HCT116 (cell line): Measurements from ENCODE around the gene RNF32. TPM values are rescaled to one million over a fixed set of nuclear protein-coding genes. Genes with fewer than 3 reads are reported as not detected.

ENCODE experiments used
- ATAC-seq: fragments of 200-7000 bp; cut with Tn5 transposase; 2 replicates; pipeline ENCODE4 v1.9.1; 2020; ENCODE audit warnings: mild to moderate bottlenecking, moderate library complexity
- BruUV-seq: library from RNA; stranded (reverse); fragments of 400-500 nt; replicated peaks from 2 replicates; lab custom pipeline; 2021; lab: Mats Ljungman, UMichigan
- CTCF ChIA-PET: fragments of 300-600 bp; sonication (Branson Sonifier 250); formaldehyde crosslinking; loops from one replicate; lab custom pipeline; 2021; ENCODE audit warnings: antibody characterized with exemption; lab: Charles Lee
- POLR2A ChIA-PET: fragments of 300-600, 350-600 bp; sonication (Branson Sonifier 250); formaldehyde crosslinking; loops from one replicate; lab custom pipeline; 2021; ENCODE audit warnings: antibody characterized with exemption; lab: Charles Lee
- RAD21 ChIA-PET, 2 experiments: fragments of 300-600 bp; sonication (Branson Sonifier 250); formaldehyde crosslinking; loops; one replicate each; lab custom pipeline; 2023; ENCODE audit warnings: low total read pairs in 2 of 2; ENCODE audit not compliant: uncharacterized antibody in 2 of 2, unreplicated experiment in 2 of 2, low non-redundant PET in 1 of 2; lab: Charles Lee
- DNase-seq: peaks from one replicate; pipeline ENCODE4 v3.0.0-alpha.2; 2010; ENCODE audit warnings: low read depth, low spot score
- H2AFZ ChIP-seq: fragments of 200-600 bp; shearing (Covaris generic), sonication (generic); 2 replicates; pipeline ENCODE4 v1.6.1; 2017; ENCODE audit warnings: low read depth, mixed run types, mixed read lengths, antibody characterized with exemption, low read length; ENCODE audit not compliant: poor library complexity, severe bottlenecking
- H3K27ac ChIP-seq: 2 replicates; pipeline ENCODE4 v1.5.1; 2012; ENCODE audit warnings: low read depth, low read length
- H3K27me3 ChIP-seq: fragments of 200-600 bp; sonication (generic); 2 replicates; pipeline ENCODE4 v1.6.1; 2016; ENCODE audit warnings: mixed run types, low read length, mixed read lengths; ENCODE audit not compliant: insufficient read depth
- H3K36me3 ChIP-seq, 2 experiments: fragments of 200-500 bp in 1 of 2; fragments of 200-600 bp in 1 of 2; sonication (Bioruptor generic) in 1 of 2; sonication (generic) in 1 of 2; 2 replicates each; pipeline versions ENCODE4 v1.5.1 to v1.6.1; 2014 to 2016; ENCODE audit warnings: low read length in 2 of 2, inconsistent platforms in 1 of 2, mixed read lengths in 1 of 2, mixed run types in 1 of 2; ENCODE audit not compliant: insufficient read depth in 2 of 2, control insufficient read depth in 1 of 2
- H3K4me1 ChIP-seq, 2 experiments: fragments of 200-600 bp in 1 of 2; sonication (generic) in 1 of 2; 2 replicates each; pipeline versions ENCODE4 v1.5.1 to v1.6.1; 2012 to 2017; ENCODE audit warnings: low read length in 2 of 2, inconsistent platforms in 1 of 2, mild to moderate bottlenecking in 1 of 2, mixed read lengths in 1 of 2, mixed run types in 1 of 2, moderate library complexity in 1 of 2; ENCODE audit not compliant: insufficient read depth in 2 of 2, control insufficient read depth in 1 of 2
- H3K4me2 ChIP-seq: fragments of 200-600 bp; sonication (generic); 2 replicates; pipeline ENCODE4 v1.6.1; 2017; ENCODE audit warnings: mixed run types, low read length, mixed read lengths
- H3K4me3 ChIP-seq, 2 experiments: fragments of 200-600 bp in 1 of 2; sonication (generic) in 1 of 2; replicated peaks in 1 of 2; 2 replicates each; pipeline ENCODE4 v1.5.1; 2011 to 2016; ENCODE audit warnings: low read length in 2 of 2, control low read depth in 1 of 2, low read depth in 1 of 2, mild to moderate bottlenecking in 1 of 2, mixed read lengths in 1 of 2, mixed run types in 1 of 2
- H3K79me2 ChIP-seq: fragments of 200-600 bp; sonication (generic); 2 replicates; pipeline ENCODE4 v1.6.1; 2017; ENCODE audit warnings: mild to moderate bottlenecking, mixed run types, low read length, moderate library complexity, mixed read lengths; ENCODE audit not compliant: insufficient read depth
- H3K9ac ChIP-seq: fragments of 200-600 bp; sonication (generic); 2 replicates; pipeline ENCODE4 v1.6.1; 2016; ENCODE audit warnings: low read length, mixed read lengths
- H3K9me2 ChIP-seq: fragments of 200-600 bp; sonication (generic), shearing (Covaris generic); 2 replicates; pipeline ENCODE4 v1.6.1; 2017; ENCODE audit warnings: mixed run types, mild to moderate bottlenecking, moderate library complexity; ENCODE audit not compliant: insufficient read depth
- H3K9me3 ChIP-seq, 2 experiments: fragments of 200-500 bp in 1 of 2; fragments of 200-600 bp in 1 of 2; sonication (Bioruptor generic) in 1 of 2; sonication (generic) in 1 of 2; 2 replicates each; pipeline ENCODE4 v1.6.1; 2014 to 2017; ENCODE audit warnings: low read length in 2 of 2, mixed read lengths in 2 of 2, inconsistent platforms in 1 of 2, low read depth in 1 of 2, mild to moderate bottlenecking in 1 of 2, mixed run types in 1 of 2, moderate library complexity in 1 of 2; ENCODE audit not compliant: control insufficient read depth in 1 of 2, insufficient read depth in 1 of 2
- H4K20me1 ChIP-seq: fragments of 200-600 bp; sonication (generic), shearing (Covaris generic); 2 replicates; pipeline ENCODE4 v1.6.1; 2017; ENCODE audit warnings: mixed run types, mild to moderate bottlenecking, moderate library complexity; ENCODE audit not compliant: insufficient read depth
- ATF3 ChIP-seq: IDR thresholded peaks from 2 replicates; pipeline ENCODE4 v1.6.1; 2012
- CBX3 ChIP-seq: IDR thresholded peaks from 2 replicates; pipeline ENCODE4 v1.6.1; 2012; ENCODE audit warnings: low read depth
- CEBPB ChIP-seq: IDR thresholded peaks from 2 replicates; pipeline ENCODE4 v1.6.1; 2012; ENCODE audit warnings: low read depth
- EGR1 ChIP-seq: IDR thresholded peaks from 2 replicates; pipeline ENCODE4 v1.6.1; 2012; ENCODE audit warnings: low read depth
- ELF1 ChIP-seq: IDR thresholded peaks from 2 replicates; pipeline ENCODE4 v1.6.1; 2012; ENCODE audit warnings: low read depth, borderline replicate concordance
- FOSL1 ChIP-seq: IDR thresholded peaks from 2 replicates; pipeline ENCODE4 v1.6.1; 2012; ENCODE audit warnings: low read depth
- JUND ChIP-seq: IDR thresholded peaks from 2 replicates; pipeline ENCODE4 v1.6.1; 2012
- POLR2AphosphoS5 ChIP-seq: IDR thresholded peaks from 2 replicates; pipeline ENCODE4 v1.6.1; 2011; ENCODE audit warnings: mild to moderate bottlenecking, low read depth, low read length, moderate library complexity
- RAD21 ChIP-seq: IDR thresholded peaks from 2 replicates; pipeline ENCODE4 v1.6.1; 2012; ENCODE audit warnings: low read depth, mild to moderate bottlenecking
- REST ChIP-seq: IDR thresholded peaks from 2 replicates; pipeline ENCODE4 v1.6.1; 2012; ENCODE audit warnings: low read depth
- SP1 ChIP-seq: IDR thresholded peaks from 2 replicates; pipeline ENCODE4 v1.6.1; 2012; ENCODE audit warnings: low read depth
- SRF ChIP-seq: IDR thresholded peaks from 2 replicates; pipeline ENCODE4 v1.6.1; 2012; ENCODE audit warnings: low read depth
- YY1 ChIP-seq: IDR thresholded peaks from 2 replicates; pipeline ENCODE4 v1.6.1; 2011; ENCODE audit warnings: low read length, low read depth, moderate library complexity, mild to moderate bottlenecking; ENCODE audit not compliant: insufficient replicate concordance; ENCODE audit errors: extremely low read depth
- ZFX ChIP-seq: fragments of 450-650 bp; IDR thresholded peaks from 2 replicates; pipeline ENCODE4 v1.6.1; 2017
- ZNF274 ChIP-seq: fragments of 200-500 bp; sonication (Bioruptor generic); IDR thresholded peaks from 2 replicates; pipeline ENCODE4 v1.6.1; 2014; ENCODE audit warnings: mild to moderate bottlenecking, low read depth, low read length, inconsistent platforms
- intact Hi-C: fragments of 100-400 bp; cut with micrococcal nuclease; formaldehyde crosslinking; loops from 2 replicates; pipeline ENCODE4 v1.10.0; 2022
- total RNA-seq: library from RNA; stranded (reverse); gene quantifications from one replicate; pipeline ENCODE4 v1.2.1, GENCODE V29; 2021; ENCODE audit not compliant: unreplicated experiment
- TF ChIP-seq, protein P1 (sequence below): IDR thresholded peaks from 2 replicates; pipeline ENCODE4 v1.6.1; 2012

Gene RNF32
- total RNA-seq, 1 experiment from 2014 or later: 3.4 TPM

GRCh38 chr7:156603629-156604028 is 36.9 kb upstream of the RNF32 start:
- intact Hi-C loops: no loop called here
- peaks cover 0 to 8% of the 10 kb centered on the region in 2 experiments; a peak in 2 of 4 replicates for H3K4me1 ChIP-seq
- H4K20me1 ChIP-seq: no peaks in the 10 kb centered on the region
- no peaks in the 10 kb centered on the region for H3K79me2 ChIP-seq
- RAD21 ChIA-PET: no interaction called here
- DNase-seq: no peak
- no peak overlapping the region for H3K27ac ChIP-seq
- no peak for TF ChIP-seq ZNF274
- TF ChIP-seq REST: no peak
- no peak for TF ChIP-seq FOSL1
- no peak for TF ChIP-seq CEBPB
- TF ChIP-seq, protein P1, sequence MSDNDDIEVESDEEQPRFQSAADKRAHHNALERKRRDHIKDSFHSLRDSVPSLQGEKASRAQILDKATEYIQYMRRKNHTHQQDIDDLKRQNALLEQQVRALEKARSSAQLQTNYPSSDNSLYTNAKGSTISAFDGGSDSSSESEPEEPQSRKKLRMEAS: no peak
- no peak for TF ChIP-seq ZFX
- TF ChIP-seq RAD21: no peak
- no peak for TF ChIP-seq EGR1
- TF ChIP-seq SRF: no peak
- TF ChIP-seq YY1: no peak
- TF ChIP-seq SP1: no peak
- TF ChIP-seq ATF3: no peak
- TF ChIP-seq ELF1: no peak
- no peak for TF ChIP-seq CBX3
- TF ChIP-seq POLR2AphosphoS5: no peak
- no peak for TF ChIP-seq JUND
- TF ChIP-seq, all 23 proteins: peak for 0
- H3K27me3 ChIP-seq: no peaks in the 10 kb centered on the region
- H3K4me3 ChIP-seq: no peak overlapping the region
- ATAC-seq: no peak
- no peaks in the 10 kb centered on the region for H3K9me2 ChIP-seq
- no peak overlapping the region for H2AFZ ChIP-seq
- no TSS peak for BruUV-seq
- ChIA-PET CTCF (no interaction called here), POLR2A (no interaction called here)
- H3K9ac ChIP-seq: no peak overlapping the region
- no peaks in the 10 kb centered on the region for H3K36me3 ChIP-seq
- H3K9me3 ChIP-seq: no peaks in the 10 kb centered on the region
- H3K4me2 ChIP-seq: no peak overlapping the region
